ENCODE results near the gene RNF17.

- TF ChIP-seq CTCF (IDR thresholded peaks at IDR 0.05; ENCODE audit: borderline replicate concordance, extremely low read depth, low read length, poor library complexity, severe bottlenecking) (no peak), EZH2 (IDR thresholded peaks at IDR 0.05; ENCODE audit: borderline replicate concordance, low read depth, low read length, severe bottlenecking) (no peak)
These were observed 100.0 kb downstream of the RNF17 start for GRCh38 chr13:24863748-24864540.

All from DND-41 (cell line).